A673 (cell line): Measurements from ENCODE around the gene SIRPD. TPM values are rescaled to one million over a fixed set of nuclear protein-coding genes. Genes with fewer than 3 reads are reported as not detected.
"Not testable (repeated sequence)": the region's sequence is repeated elsewhere in the genome, so short reads cannot be mapped to it uniquely, and the experiment has no call there.

Experiments used
- BruUV-seq: library from RNA; stranded (reverse); fragments of 400-500 nt; replicated peaks from 2 replicates; lab custom pipeline; 2021; lab: Mats Ljungman, UMichigan
- CTCF ChIA-PET: fragments of 300-600 bp; sonication (Branson Sonifier 250); formaldehyde crosslinking; loops from one replicate; lab custom pipeline; 2022; ENCODE audit warnings: antibody characterized with exemption; lab: Charles Lee
- POLR2A ChIA-PET: fragments of 300-600 bp; sonication (Branson Sonifier 250); formaldehyde crosslinking; loops from one replicate; lab custom pipeline; 2022; ENCODE audit warnings: antibody characterized with exemption; ENCODE audit not compliant: low non-redundant PET; lab: Charles Lee
- DNase-seq: peaks from one replicate; pipeline ENCODE4 v3.0.0-alpha.2; 2015; ENCODE audit warnings: low spot score
- H3K27ac ChIP-seq: fragments of 200-600 bp; sonication (generic); 2 replicates; pipeline ENCODE4 v1.5.1; 2016; ENCODE audit warnings: mixed run types, low read depth, mild to moderate bottlenecking, mixed read lengths, antibody characterized with exemption, low read length; ENCODE audit not compliant: poor library complexity, severe bottlenecking
- H3K27me3 ChIP-seq: fragments of 200-600 bp; sonication (generic); replicated peaks from 2 replicates; pipeline ENCODE4 v1.6.1; 2017; ENCODE audit warnings: mixed run types, low read depth, mild to moderate bottlenecking, mixed read lengths, antibody characterized with exemption, low read length; ENCODE audit not compliant: insufficient read depth, poor library complexity
- H3K36me3 ChIP-seq: fragments of 200-600 bp; sonication (generic); 2 replicates; pipeline ENCODE4 v1.6.1; 2016; ENCODE audit warnings: mixed run types, mild to moderate bottlenecking, mixed read lengths, antibody characterized with exemption, low read length; ENCODE audit not compliant: insufficient read depth, poor library complexity, severe bottlenecking
- H3K4me1 ChIP-seq: fragments of 200-600 bp; sonication (generic); 2 replicates; pipeline ENCODE4 v1.6.1; 2017; ENCODE audit warnings: mixed run types, mild to moderate bottlenecking, mixed read lengths, antibody characterized with exemption, low read length; ENCODE audit not compliant: insufficient read depth, poor library complexity, severe bottlenecking
- H3K4me3 ChIP-seq: fragments of 200-600 bp; sonication (generic); 2 replicates; pipeline ENCODE4 v1.5.1; 2016; ENCODE audit warnings: low read depth, mixed run types, mild to moderate bottlenecking, mixed read lengths, low read length; ENCODE audit not compliant: poor library complexity, severe bottlenecking
- H3K9me3 ChIP-seq: fragments of 200-600 bp; sonication (generic); 2 replicates; pipeline ENCODE4 v1.6.1; 2016; ENCODE audit warnings: mixed run types, low read depth, mild to moderate bottlenecking, mixed read lengths, antibody characterized with exemption, low read length; ENCODE audit not compliant: poor library complexity, severe bottlenecking
- EZH2 ChIP-seq: fragments of 200-600 bp; sonication (generic); IDR thresholded peaks from 2 replicates; pipeline ENCODE4 v1.6.1; 2017; ENCODE audit warnings: borderline replicate concordance, low read depth, mild to moderate bottlenecking, mixed read lengths, antibody characterized with exemption, low read length; ENCODE audit not compliant: poor library complexity, severe bottlenecking
- intact Hi-C: fragments of 100-400 bp; cut with micrococcal nuclease; formaldehyde crosslinking; loops from one replicate; pipeline ENCODE4 v1.10.0; 2022; ENCODE audit not compliant: unreplicated experiment
- total RNA-seq: library from RNA; stranded (reverse); gene quantifications from 2 replicates; pipeline ENCODE4 v1.2.3, GENCODE V29; 2021
- TF ChIP-seq, protein P1 (sequence below): fragments of 300-800, 200-600 bp; sonication (generic); conservative IDR thresholded peaks from 2 replicates; pipeline ENCODE4 v1.5.1; 2017; ENCODE audit warnings: low read depth, mild to moderate bottlenecking, antibody characterized with exemption, low read length, moderate library complexity, mixed read lengths

Gene SIRPD
- total RNA-seq, 1 experiment from 2014 or later: not detected

- DNase-seq: no peak
- peaks cover 3% of the 10 kb centered on the region for H3K4me1 ChIP-seq
- no peaks in the 10 kb centered on the region for H3K36me3 ChIP-seq
- TF ChIP-seq, protein P1, sequence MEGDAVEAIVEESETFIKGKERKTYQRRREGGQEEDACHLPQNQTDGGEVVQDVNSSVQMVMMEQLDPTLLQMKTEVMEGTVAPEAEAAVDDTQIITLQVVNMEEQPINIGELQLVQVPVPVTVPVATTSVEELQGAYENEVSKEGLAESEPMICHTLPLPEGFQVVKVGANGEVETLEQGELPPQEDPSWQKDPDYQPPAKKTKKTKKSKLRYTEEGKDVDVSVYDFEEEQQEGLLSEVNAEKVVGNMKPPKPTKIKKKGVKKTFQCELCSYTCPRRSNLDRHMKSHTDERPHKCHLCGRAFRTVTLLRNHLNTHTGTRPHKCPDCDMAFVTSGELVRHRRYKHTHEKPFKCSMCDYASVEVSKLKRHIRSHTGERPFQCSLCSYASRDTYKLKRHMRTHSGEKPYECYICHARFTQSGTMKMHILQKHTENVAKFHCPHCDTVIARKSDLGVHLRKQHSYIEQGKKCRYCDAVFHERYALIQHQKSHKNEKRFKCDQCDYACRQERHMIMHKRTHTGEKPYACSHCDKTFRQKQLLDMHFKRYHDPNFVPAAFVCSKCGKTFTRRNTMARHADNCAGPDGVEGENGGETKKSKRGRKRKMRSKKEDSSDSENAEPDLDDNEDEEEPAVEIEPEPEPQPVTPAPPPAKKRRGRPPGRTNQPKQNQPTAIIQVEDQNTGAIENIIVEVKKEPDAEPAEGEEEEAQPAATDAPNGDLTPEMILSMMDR: no peak
- no peak for TF ChIP-seq EZH2
- H3K4me3 ChIP-seq: no peak overlapping the region
- CTCF ChIA-PET: no interaction called here
- BruUV-seq: no TSS peak
- no peak overlapping the region for H3K27ac ChIP-seq
- intact Hi-C loops: loop anchor here (5.0 kb wide), 1 partner anchor 77 kb away; no protein-coding TSS in a partner anchor
- H3K9me3 ChIP-seq: no peaks in the 10 kb centered on the region
- H3K27me3 ChIP-seq: no peaks in the 10 kb centered on the region
- POLR2A ChIA-PET: no interaction called here
Measured at GRCh38 chr20:1499528-1500420, 57.7 kb downstream of the SIRPD start.

GRCh38 chr20:1497371-1497770 is 60.1 kb downstream of the SIRPD start:
- H3K4me3 ChIP-seq, intact Hi-C loops, H3K27ac ChIP-seq, H3K27me3 ChIP-seq, DNase-seq, H3K36me3 ChIP-seq, CTCF ChIA-PET, BruUV-seq, H3K9me3 ChIP-seq: not testable (repeated sequence)
- H3K4me1 ChIP-seq: peaks cover 24% of the 10 kb centered on the region
- POLR2A ChIA-PET: interaction anchor here (0.7 kb wide), 1 partner anchor 1735 kb away, joined by 10 read pairs; no protein-coding TSS in a partner anchor

GRCh38 chr20:1496930-1497329 is 60.6 kb downstream of the SIRPD start:
- peaks cover 28% of the 10 kb centered on the region for H3K4me1 ChIP-seq
- DNase-seq: no peak
- no peak overlapping the region for H3K27ac ChIP-seq
- CTCF ChIA-PET: no interaction called here
- BruUV-seq: no TSS peak
- POLR2A ChIA-PET: interaction anchor here (0.7 kb wide), 1 partner anchor 1735 kb away, joined by 10 read pairs; no protein-coding TSS in a partner anchor
- no peak overlapping the region for H3K4me3 ChIP-seq
- TF ChIP-seq, protein P1: no peak
- TF ChIP-seq EZH2: no peak
- H3K9me3 ChIP-seq: no peaks in the 10 kb centered on the region
- intact Hi-C loops: no loop called here
- H3K36me3 ChIP-seq: no peaks in the 10 kb centered on the region
- H3K27me3 ChIP-seq: no peaks in the 10 kb centered on the region
